HL-60 (cell line): ENCODE data around the gene BMX.

Experiments used
- GABPA ChIP-seq: IDR thresholded peaks from 2 replicates; pipeline ENCODE4 v1.6.1; 2012; ENCODE audit warnings: low read depth
- POLR2AphosphoS5 ChIP-seq: IDR thresholded peaks from 2 replicates; pipeline ENCODE4 v1.6.1; 2012; ENCODE audit warnings: low read depth
- TF ChIP-seq, protein P1 (sequence below): IDR thresholded peaks from one replicate; pipeline ENCODE4 v1.5.1; 2011; ENCODE audit warnings: low read length, control low read depth, inconsistent platforms; ENCODE audit not compliant: insufficient read depth
- TF ChIP-seq, protein P2 (sequence below): IDR thresholded peaks from 2 replicates; pipeline ENCODE4 v1.6.1; 2012; ENCODE audit warnings: low read depth; ENCODE audit not compliant: insufficient replicate concordance

DNA sequence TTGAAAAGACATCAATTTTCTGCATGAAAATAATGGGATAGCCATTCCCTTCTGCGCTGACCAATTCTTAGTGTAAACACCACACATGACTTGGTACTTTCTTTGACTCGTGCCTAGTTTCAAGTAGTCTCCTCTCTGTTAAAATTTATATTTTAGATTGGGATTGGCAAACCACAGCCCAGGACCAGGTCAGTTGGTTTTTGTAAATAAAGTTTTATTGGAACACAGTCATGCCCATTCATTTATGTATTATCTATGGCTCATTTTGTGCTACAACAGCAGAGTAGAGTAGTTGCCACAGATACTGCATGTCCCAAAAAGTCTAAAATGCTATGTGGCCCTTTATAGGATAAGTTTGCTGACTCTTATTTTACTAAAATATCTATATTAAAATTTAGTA, 46.7 kb downstream of the BMX start:
- TF ChIP-seq, protein P1, sequence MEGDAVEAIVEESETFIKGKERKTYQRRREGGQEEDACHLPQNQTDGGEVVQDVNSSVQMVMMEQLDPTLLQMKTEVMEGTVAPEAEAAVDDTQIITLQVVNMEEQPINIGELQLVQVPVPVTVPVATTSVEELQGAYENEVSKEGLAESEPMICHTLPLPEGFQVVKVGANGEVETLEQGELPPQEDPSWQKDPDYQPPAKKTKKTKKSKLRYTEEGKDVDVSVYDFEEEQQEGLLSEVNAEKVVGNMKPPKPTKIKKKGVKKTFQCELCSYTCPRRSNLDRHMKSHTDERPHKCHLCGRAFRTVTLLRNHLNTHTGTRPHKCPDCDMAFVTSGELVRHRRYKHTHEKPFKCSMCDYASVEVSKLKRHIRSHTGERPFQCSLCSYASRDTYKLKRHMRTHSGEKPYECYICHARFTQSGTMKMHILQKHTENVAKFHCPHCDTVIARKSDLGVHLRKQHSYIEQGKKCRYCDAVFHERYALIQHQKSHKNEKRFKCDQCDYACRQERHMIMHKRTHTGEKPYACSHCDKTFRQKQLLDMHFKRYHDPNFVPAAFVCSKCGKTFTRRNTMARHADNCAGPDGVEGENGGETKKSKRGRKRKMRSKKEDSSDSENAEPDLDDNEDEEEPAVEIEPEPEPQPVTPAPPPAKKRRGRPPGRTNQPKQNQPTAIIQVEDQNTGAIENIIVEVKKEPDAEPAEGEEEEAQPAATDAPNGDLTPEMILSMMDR = no peak
- TF ChIP-seq POLR2AphosphoS5 = no peak
- TF ChIP-seq GABPA = no peak
- TF ChIP-seq, protein P2, sequence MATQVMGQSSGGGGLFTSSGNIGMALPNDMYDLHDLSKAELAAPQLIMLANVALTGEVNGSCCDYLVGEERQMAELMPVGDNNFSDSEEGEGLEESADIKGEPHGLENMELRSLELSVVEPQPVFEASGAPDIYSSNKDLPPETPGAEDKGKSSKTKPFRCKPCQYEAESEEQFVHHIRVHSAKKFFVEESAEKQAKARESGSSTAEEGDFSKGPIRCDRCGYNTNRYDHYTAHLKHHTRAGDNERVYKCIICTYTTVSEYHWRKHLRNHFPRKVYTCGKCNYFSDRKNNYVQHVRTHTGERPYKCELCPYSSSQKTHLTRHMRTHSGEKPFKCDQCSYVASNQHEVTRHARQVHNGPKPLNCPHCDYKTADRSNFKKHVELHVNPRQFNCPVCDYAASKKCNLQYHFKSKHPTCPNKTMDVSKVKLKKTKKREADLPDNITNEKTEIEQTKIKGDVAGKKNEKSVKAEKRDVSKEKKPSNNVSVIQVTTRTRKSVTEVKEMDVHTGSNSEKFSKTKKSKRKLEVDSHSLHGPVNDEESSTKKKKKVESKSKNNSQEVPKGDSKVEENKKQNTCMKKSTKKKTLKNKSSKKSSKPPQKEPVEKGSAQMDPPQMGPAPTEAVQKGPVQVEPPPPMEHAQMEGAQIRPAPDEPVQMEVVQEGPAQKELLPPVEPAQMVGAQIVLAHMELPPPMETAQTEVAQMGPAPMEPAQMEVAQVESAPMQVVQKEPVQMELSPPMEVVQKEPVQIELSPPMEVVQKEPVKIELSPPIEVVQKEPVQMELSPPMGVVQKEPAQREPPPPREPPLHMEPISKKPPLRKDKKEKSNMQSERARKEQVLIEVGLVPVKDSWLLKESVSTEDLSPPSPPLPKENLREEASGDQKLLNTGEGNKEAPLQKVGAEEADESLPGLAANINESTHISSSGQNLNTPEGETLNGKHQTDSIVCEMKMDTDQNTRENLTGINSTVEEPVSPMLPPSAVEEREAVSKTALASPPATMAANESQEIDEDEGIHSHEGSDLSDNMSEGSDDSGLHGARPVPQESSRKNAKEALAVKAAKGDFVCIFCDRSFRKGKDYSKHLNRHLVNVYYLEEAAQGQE = no peak
